HCT116 (cell line): Measurements from ENCODE around the gene CDC42EP2. TPM values are rescaled to one million over a fixed set of nuclear protein-coding genes. Genes with fewer than 3 reads are reported as not detected.

Experiments
- ATAC-seq: fragments of 200-7000 bp; cut with Tn5 transposase; 2 replicates; pipeline ENCODE4 v1.9.1; 2020; ENCODE audit warnings: mild to moderate bottlenecking, moderate library complexity
- BruUV-seq: library from RNA; stranded (reverse); fragments of 400-500 nt; replicated peaks from 2 replicates; lab custom pipeline; 2021; lab: Mats Ljungman, UMichigan
- CTCF ChIA-PET: fragments of 300-600 bp; sonication (Branson Sonifier 250); formaldehyde crosslinking; loops from one replicate; lab custom pipeline; 2021; ENCODE audit warnings: antibody characterized with exemption; lab: Charles Lee
- POLR2A ChIA-PET: fragments of 300-600, 350-600 bp; sonication (Branson Sonifier 250); formaldehyde crosslinking; loops from one replicate; lab custom pipeline; 2021; ENCODE audit warnings: antibody characterized with exemption; lab: Charles Lee
- RAD21 ChIA-PET, 2 experiments: fragments of 300-600 bp; sonication (Branson Sonifier 250); formaldehyde crosslinking; loops; one replicate each; lab custom pipeline; 2023; ENCODE audit warnings: low total read pairs in 2 of 2; ENCODE audit not compliant: uncharacterized antibody in 2 of 2, unreplicated experiment in 2 of 2, low non-redundant PET in 1 of 2; lab: Charles Lee
- DNase-seq: peaks from one replicate; pipeline ENCODE4 v3.0.0-alpha.2; 2010; ENCODE audit warnings: low read depth, low spot score
- H2AFZ ChIP-seq: fragments of 200-600 bp; shearing (Covaris generic), sonication (generic); 2 replicates; pipeline ENCODE4 v1.6.1; 2017; ENCODE audit warnings: low read depth, mixed run types, mixed read lengths, antibody characterized with exemption, low read length; ENCODE audit not compliant: poor library complexity, severe bottlenecking
- H3K27ac ChIP-seq: 2 replicates; pipeline ENCODE4 v1.5.1; 2012; ENCODE audit warnings: low read depth, low read length
- H3K27me3 ChIP-seq: fragments of 200-600 bp; sonication (generic); 2 replicates; pipeline ENCODE4 v1.6.1; 2016; ENCODE audit warnings: mixed run types, low read length, mixed read lengths; ENCODE audit not compliant: insufficient read depth
- H3K36me3 ChIP-seq, 2 experiments: fragments of 200-500 bp in 1 of 2; fragments of 200-600 bp in 1 of 2; sonication (Bioruptor generic) in 1 of 2; sonication (generic) in 1 of 2; 2 replicates each; pipeline versions ENCODE4 v1.5.1 to v1.6.1; 2014 to 2016; ENCODE audit warnings: low read length in 2 of 2, inconsistent platforms in 1 of 2, mixed read lengths in 1 of 2, mixed run types in 1 of 2; ENCODE audit not compliant: insufficient read depth in 2 of 2, control insufficient read depth in 1 of 2
- H3K4me1 ChIP-seq, 2 experiments: fragments of 200-600 bp in 1 of 2; sonication (generic) in 1 of 2; 2 replicates each; pipeline versions ENCODE4 v1.5.1 to v1.6.1; 2012 to 2017; ENCODE audit warnings: low read length in 2 of 2, inconsistent platforms in 1 of 2, mild to moderate bottlenecking in 1 of 2, mixed read lengths in 1 of 2, mixed run types in 1 of 2, moderate library complexity in 1 of 2; ENCODE audit not compliant: insufficient read depth in 2 of 2, control insufficient read depth in 1 of 2
- H3K4me2 ChIP-seq: fragments of 200-600 bp; sonication (generic); 2 replicates; pipeline ENCODE4 v1.6.1; 2017; ENCODE audit warnings: mixed run types, low read length, mixed read lengths
- H3K4me3 ChIP-seq, 2 experiments: fragments of 200-600 bp in 1 of 2; sonication (generic) in 1 of 2; replicated peaks in 1 of 2; 2 replicates each; pipeline ENCODE4 v1.5.1; 2011 to 2016; ENCODE audit warnings: low read length in 2 of 2, control low read depth in 1 of 2, low read depth in 1 of 2, mild to moderate bottlenecking in 1 of 2, mixed read lengths in 1 of 2, mixed run types in 1 of 2
- H3K79me2 ChIP-seq: fragments of 200-600 bp; sonication (generic); 2 replicates; pipeline ENCODE4 v1.6.1; 2017; ENCODE audit warnings: mild to moderate bottlenecking, mixed run types, low read length, moderate library complexity, mixed read lengths; ENCODE audit not compliant: insufficient read depth
- H3K9ac ChIP-seq: fragments of 200-600 bp; sonication (generic); 2 replicates; pipeline ENCODE4 v1.6.1; 2016; ENCODE audit warnings: low read length, mixed read lengths
- H3K9me2 ChIP-seq: fragments of 200-600 bp; sonication (generic), shearing (Covaris generic); 2 replicates; pipeline ENCODE4 v1.6.1; 2017; ENCODE audit warnings: mixed run types, mild to moderate bottlenecking, moderate library complexity; ENCODE audit not compliant: insufficient read depth
- H3K9me3 ChIP-seq, 2 experiments: fragments of 200-500 bp in 1 of 2; fragments of 200-600 bp in 1 of 2; sonication (Bioruptor generic) in 1 of 2; sonication (generic) in 1 of 2; 2 replicates each; pipeline ENCODE4 v1.6.1; 2014 to 2017; ENCODE audit warnings: low read length in 2 of 2, mixed read lengths in 2 of 2, inconsistent platforms in 1 of 2, low read depth in 1 of 2, mild to moderate bottlenecking in 1 of 2, mixed run types in 1 of 2, moderate library complexity in 1 of 2; ENCODE audit not compliant: control insufficient read depth in 1 of 2, insufficient read depth in 1 of 2
- H4K20me1 ChIP-seq: fragments of 200-600 bp; sonication (generic), shearing (Covaris generic); 2 replicates; pipeline ENCODE4 v1.6.1; 2017; ENCODE audit warnings: mixed run types, mild to moderate bottlenecking, moderate library complexity; ENCODE audit not compliant: insufficient read depth
- ATF3 ChIP-seq: IDR thresholded peaks from 2 replicates; pipeline ENCODE4 v1.6.1; 2012
- CBX3 ChIP-seq: IDR thresholded peaks from 2 replicates; pipeline ENCODE4 v1.6.1; 2012; ENCODE audit warnings: low read depth
- CEBPB ChIP-seq: IDR thresholded peaks from 2 replicates; pipeline ENCODE4 v1.6.1; 2012; ENCODE audit warnings: low read depth
- EGR1 ChIP-seq: IDR thresholded peaks from 2 replicates; pipeline ENCODE4 v1.6.1; 2012; ENCODE audit warnings: low read depth
- ELF1 ChIP-seq: IDR thresholded peaks from 2 replicates; pipeline ENCODE4 v1.6.1; 2012; ENCODE audit warnings: low read depth, borderline replicate concordance
- EZH2 ChIP-seq: fragments of 200-600 bp; sonication (generic); IDR thresholded peaks from 2 replicates; pipeline ENCODE4 v1.6.1; 2017; ENCODE audit warnings: antibody characterized with exemption, mixed run types
- EZH2phosphoT487 ChIP-seq: fragments of 200-600 bp; IDR thresholded peaks from 2 replicates; pipeline ENCODE4 v1.6.1; 2018; ENCODE audit warnings: antibody characterized with exemption, borderline replicate concordance
- FOSL1 ChIP-seq: IDR thresholded peaks from 2 replicates; pipeline ENCODE4 v1.6.1; 2012; ENCODE audit warnings: low read depth
- JUND ChIP-seq: IDR thresholded peaks from 2 replicates; pipeline ENCODE4 v1.6.1; 2012
- MAX ChIP-seq: IDR thresholded peaks from 2 replicates; pipeline ENCODE4 v1.6.1; 2012
- POLR2A ChIP-seq: IDR thresholded peaks from 2 replicates; pipeline ENCODE4 v1.7.0; 2011; ENCODE audit warnings: borderline replicate concordance; ENCODE audit not compliant: insufficient read depth, insufficient read length; ENCODE audit errors: extremely low read depth
- POLR2AphosphoS5 ChIP-seq: IDR thresholded peaks from 2 replicates; pipeline ENCODE4 v1.6.1; 2011; ENCODE audit warnings: mild to moderate bottlenecking, low read depth, low read length, moderate library complexity
- RAD21 ChIP-seq: IDR thresholded peaks from 2 replicates; pipeline ENCODE4 v1.6.1; 2012; ENCODE audit warnings: low read depth, mild to moderate bottlenecking
- SIN3A ChIP-seq: IDR thresholded peaks from 2 replicates; pipeline ENCODE4 v1.6.1; 2012; ENCODE audit warnings: low read depth
- SP1 ChIP-seq: IDR thresholded peaks from 2 replicates; pipeline ENCODE4 v1.6.1; 2012; ENCODE audit warnings: low read depth
- SRF ChIP-seq: IDR thresholded peaks from 2 replicates; pipeline ENCODE4 v1.6.1; 2012; ENCODE audit warnings: low read depth
- YY1 ChIP-seq: IDR thresholded peaks from 2 replicates; pipeline ENCODE4 v1.6.1; 2011; ENCODE audit warnings: low read length, low read depth, moderate library complexity, mild to moderate bottlenecking; ENCODE audit not compliant: insufficient replicate concordance; ENCODE audit errors: extremely low read depth
- ZNF274 ChIP-seq: fragments of 200-500 bp; sonication (Bioruptor generic); IDR thresholded peaks from 2 replicates; pipeline ENCODE4 v1.6.1; 2014; ENCODE audit warnings: mild to moderate bottlenecking, low read depth, low read length, inconsistent platforms
- intact Hi-C: fragments of 100-400 bp; cut with micrococcal nuclease; formaldehyde crosslinking; loops from 2 replicates; pipeline ENCODE4 v1.10.0; 2022
- total RNA-seq: library from RNA; stranded (reverse); gene quantifications from one replicate; pipeline ENCODE4 v1.2.1, GENCODE V29; 2021; ENCODE audit not compliant: unreplicated experiment
- TF ChIP-seq, protein P1 (sequence below): IDR thresholded peaks from 2 replicates; pipeline ENCODE4 v1.6.1; 2012; ENCODE audit warnings: low read depth
- TF ChIP-seq, protein P2 (sequence below), 3 experiments: fragments of 200-600 bp in 1 of 3; sonication (generic) in 1 of 3; IDR thresholded peaks in 2 of 3; conservative IDR thresholded peaks in 1 of 3; 2 replicates each; pipeline ENCODE4 v1.5.1; 2012 to 2017; ENCODE audit warnings: low read depth in 2 of 3, low read length in 2 of 3, antibody characterized with exemption in 1 of 3, borderline replicate concordance in 1 of 3, control low read depth in 1 of 3, mild to moderate bottlenecking in 1 of 3, mixed read lengths in 1 of 3, mixed run types in 1 of 3, moderate library complexity in 1 of 3; ENCODE audit not compliant: insufficient read depth in 1 of 3

The CDC42EP2 gene
- total RNA-seq, 1 experiment from 2014 or later: 15.4 TPM

GRCh38 chr11:65340226-65340625 is 25.6 kb downstream of the CDC42EP2 start:
- Histone ChIP-seq H4K20me1 (peaks cover 8% of the 10 kb centered on the region; the same call in 1 of the 2 replicates), H3K27ac (no peak overlapping the region), H3K27me3 (no peaks in the 10 kb centered on the region), H3K79me2 (peaks cover 59% of the 10 kb centered on the region), H3K36me3 (peaks cover 43 to 48% of the 10 kb centered on the region in 2 experiments), H2AFZ (no peak overlapping the region), H3K9ac (no peak overlapping the region), H3K4me1 (peaks cover 3% of the 10 kb centered on the region in 2 experiments; a peak in 3 of 4 replicates), H3K4me2 (no peak overlapping the region), H3K4me3 (no peak overlapping the region), H3K9me3 (no peaks in the 10 kb centered on the region), H3K9me2 (no peaks in the 10 kb centered on the region)
- no TSS peak for BruUV-seq
- RAD21 ChIA-PET: no interaction called here
- intact Hi-C loops: no loop called here
- POLR2A ChIA-PET: no interaction called here
- CTCF ChIA-PET: interaction anchor here (0.6 kb wide), 1 partner anchor 11 kb away, joined by 3 read pairs; no protein-coding TSS in a partner anchor
- TF ChIP-seq EZH2 (no peak), YY1 (no peak), POLR2A (no peak), RAD21 (no peak), SRF (no peak), ATF3 (no peak), MAX (no peak), JUND (no peak), ZNF274 (no peak), SP1 (no peak), FOSL1 (no peak), ELF1 (no peak), CBX3 (no peak), EGR1 (no peak), EZH2phosphoT487 (no peak), SIN3A (no peak), POLR2AphosphoS5 (no peak), CEBPB (no peak)
- TF ChIP-seq, protein P1, sequence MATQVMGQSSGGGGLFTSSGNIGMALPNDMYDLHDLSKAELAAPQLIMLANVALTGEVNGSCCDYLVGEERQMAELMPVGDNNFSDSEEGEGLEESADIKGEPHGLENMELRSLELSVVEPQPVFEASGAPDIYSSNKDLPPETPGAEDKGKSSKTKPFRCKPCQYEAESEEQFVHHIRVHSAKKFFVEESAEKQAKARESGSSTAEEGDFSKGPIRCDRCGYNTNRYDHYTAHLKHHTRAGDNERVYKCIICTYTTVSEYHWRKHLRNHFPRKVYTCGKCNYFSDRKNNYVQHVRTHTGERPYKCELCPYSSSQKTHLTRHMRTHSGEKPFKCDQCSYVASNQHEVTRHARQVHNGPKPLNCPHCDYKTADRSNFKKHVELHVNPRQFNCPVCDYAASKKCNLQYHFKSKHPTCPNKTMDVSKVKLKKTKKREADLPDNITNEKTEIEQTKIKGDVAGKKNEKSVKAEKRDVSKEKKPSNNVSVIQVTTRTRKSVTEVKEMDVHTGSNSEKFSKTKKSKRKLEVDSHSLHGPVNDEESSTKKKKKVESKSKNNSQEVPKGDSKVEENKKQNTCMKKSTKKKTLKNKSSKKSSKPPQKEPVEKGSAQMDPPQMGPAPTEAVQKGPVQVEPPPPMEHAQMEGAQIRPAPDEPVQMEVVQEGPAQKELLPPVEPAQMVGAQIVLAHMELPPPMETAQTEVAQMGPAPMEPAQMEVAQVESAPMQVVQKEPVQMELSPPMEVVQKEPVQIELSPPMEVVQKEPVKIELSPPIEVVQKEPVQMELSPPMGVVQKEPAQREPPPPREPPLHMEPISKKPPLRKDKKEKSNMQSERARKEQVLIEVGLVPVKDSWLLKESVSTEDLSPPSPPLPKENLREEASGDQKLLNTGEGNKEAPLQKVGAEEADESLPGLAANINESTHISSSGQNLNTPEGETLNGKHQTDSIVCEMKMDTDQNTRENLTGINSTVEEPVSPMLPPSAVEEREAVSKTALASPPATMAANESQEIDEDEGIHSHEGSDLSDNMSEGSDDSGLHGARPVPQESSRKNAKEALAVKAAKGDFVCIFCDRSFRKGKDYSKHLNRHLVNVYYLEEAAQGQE: no peak
- TF ChIP-seq, protein P2, sequence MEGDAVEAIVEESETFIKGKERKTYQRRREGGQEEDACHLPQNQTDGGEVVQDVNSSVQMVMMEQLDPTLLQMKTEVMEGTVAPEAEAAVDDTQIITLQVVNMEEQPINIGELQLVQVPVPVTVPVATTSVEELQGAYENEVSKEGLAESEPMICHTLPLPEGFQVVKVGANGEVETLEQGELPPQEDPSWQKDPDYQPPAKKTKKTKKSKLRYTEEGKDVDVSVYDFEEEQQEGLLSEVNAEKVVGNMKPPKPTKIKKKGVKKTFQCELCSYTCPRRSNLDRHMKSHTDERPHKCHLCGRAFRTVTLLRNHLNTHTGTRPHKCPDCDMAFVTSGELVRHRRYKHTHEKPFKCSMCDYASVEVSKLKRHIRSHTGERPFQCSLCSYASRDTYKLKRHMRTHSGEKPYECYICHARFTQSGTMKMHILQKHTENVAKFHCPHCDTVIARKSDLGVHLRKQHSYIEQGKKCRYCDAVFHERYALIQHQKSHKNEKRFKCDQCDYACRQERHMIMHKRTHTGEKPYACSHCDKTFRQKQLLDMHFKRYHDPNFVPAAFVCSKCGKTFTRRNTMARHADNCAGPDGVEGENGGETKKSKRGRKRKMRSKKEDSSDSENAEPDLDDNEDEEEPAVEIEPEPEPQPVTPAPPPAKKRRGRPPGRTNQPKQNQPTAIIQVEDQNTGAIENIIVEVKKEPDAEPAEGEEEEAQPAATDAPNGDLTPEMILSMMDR (IDR thresholded peaks at IDR 0.05 in 2 of 3, conservative IDR thresholded peaks at IDR 0.05 in 1 of 3; ENCODE audit: borderline replicate concordance in 1 of 3, insufficient read depth in 1 of 3, low read depth in 2 of 3, low read length in 2 of 3): no peak
- ATAC-seq (no peak), DNase-seq (no peak)
